IMR-90 (cell line): ENCODE results near the gene MGLL. TPM values are rescaled to one million over a fixed set of nuclear protein-coding genes. Genes with fewer than 3 reads are reported as not detected.

ENCODE experiments used
- ATAC-seq: fragments of 200-7000 bp; cut with Tn5 transposase; 2 replicates; pipeline ENCODE4 v1.9.1; 2020; ENCODE audit warnings: low read depth, mild to moderate bottlenecking, moderate library complexity
- BruUV-seq: library from RNA; stranded (reverse); fragments of 400-500 nt; replicated peaks from 2 replicates; lab custom pipeline; 2021; lab: Mats Ljungman, UMichigan
- CTCF ChIA-PET: fragments of 300-600 bp; formaldehyde crosslinking; extraction: SDS; loops from one replicate; lab custom pipeline; 2021; ENCODE audit warnings: antibody characterized with exemption; lab: Yijun Ruan, JAX
- POLR2A ChIA-PET: fragments of 300-600 bp; sonication (Branson Sonifier 250); formaldehyde crosslinking; loops from one replicate; lab custom pipeline; 2022; ENCODE audit warnings: antibody characterized with exemption; ENCODE audit not compliant: unreplicated experiment; lab: Charles Lee
- DNase-seq: peaks from one replicate; pipeline ENCODE4 v3.0.0; 2013
- H2AFZ ChIP-seq: replicated peaks from 2 replicates; pipeline ENCODE3; 2013; ENCODE audit warnings: low read length, mild to moderate bottlenecking; ENCODE audit not compliant: poor library complexity
- H2AK5ac ChIP-seq: 2 replicates; pipeline ENCODE4 v1.6.1; 2013; ENCODE audit warnings: low read depth, low read length, inconsistent platforms
- H2AK9ac ChIP-seq: replicated peaks from 2 replicates; pipeline ENCODE3; 2013; ENCODE audit warnings: mild to moderate bottlenecking, low read depth, low read length, moderate library complexity; ENCODE audit not compliant: poor library complexity
- H2BK120ac ChIP-seq: 2 replicates; pipeline ENCODE4 v1.6.1; 2013; ENCODE audit warnings: low read depth, low read length, inconsistent platforms
- H2BK15ac ChIP-seq: 3 replicates; pipeline ENCODE4 v1.6.1; 2013; ENCODE audit warnings: low read depth, low read length, inconsistent platforms
- H2BK20ac ChIP-seq: 2 replicates; pipeline ENCODE4 v1.6.1; 2013; ENCODE audit warnings: low read depth, mild to moderate bottlenecking, inconsistent platforms, low read length, moderate library complexity
- H2BK5ac ChIP-seq: 2 replicates; pipeline ENCODE4 v1.6.1; 2013; ENCODE audit warnings: mild to moderate bottlenecking, low read depth, low read length, inconsistent platforms; ENCODE audit not compliant: poor library complexity, severe bottlenecking
- H3K14ac ChIP-seq: replicated peaks from 2 replicates; pipeline ENCODE4 v1.6.1; 2013; ENCODE audit warnings: low read depth, low read length, inconsistent platforms
- H3K18ac ChIP-seq: 2 replicates; pipeline ENCODE4 v1.6.1; 2013; ENCODE audit warnings: low read depth, low read length, control low read depth
- H3K23ac ChIP-seq: 2 replicates; pipeline ENCODE4 v1.6.1; 2013; ENCODE audit warnings: low read depth, low read length, inconsistent platforms
- H3K27ac ChIP-seq: 2 replicates; pipeline ENCODE4 v1.5.1; 2013; ENCODE audit warnings: mild to moderate bottlenecking, control low read depth, low read length; ENCODE audit not compliant: insufficient read depth
- H3K27me3 ChIP-seq: 2 replicates; pipeline ENCODE4 v1.6.1; 2013; ENCODE audit warnings: low read length; ENCODE audit not compliant: control insufficient read depth, insufficient read depth
- H3K36me3 ChIP-seq: 2 replicates; pipeline ENCODE4 v1.6.1; 2013; ENCODE audit warnings: low read length, mixed read lengths; ENCODE audit not compliant: control insufficient read depth, insufficient read depth
- H3K4ac ChIP-seq: 2 replicates; pipeline ENCODE4 v1.6.1; 2013; ENCODE audit warnings: low read depth, low read length, inconsistent platforms
- H3K4me1 ChIP-seq: 2 replicates; pipeline ENCODE4 v1.6.1; 2013; ENCODE audit warnings: low read length, mixed read lengths; ENCODE audit not compliant: control insufficient read depth, insufficient read depth
- H3K4me2 ChIP-seq: 2 replicates; pipeline ENCODE4 v1.6.1; 2013; ENCODE audit warnings: low read depth, mild to moderate bottlenecking, control low read depth, low read length, moderate library complexity
- H3K4me3 ChIP-seq: 2 replicates; pipeline ENCODE4 v1.5.1; 2013; ENCODE audit warnings: low read depth, mild to moderate bottlenecking, control low read depth, low read length, moderate library complexity; ENCODE audit not compliant: insufficient read depth
- H3K56ac ChIP-seq: 2 replicates; pipeline ENCODE4 v1.6.1; 2013; ENCODE audit warnings: low read length, inconsistent platforms; ENCODE audit not compliant: insufficient read depth; ENCODE audit errors: extremely low read depth
- H3K79me1 ChIP-seq, 2 experiments: 2 replicates each; pipeline ENCODE4 v1.6.1; 2013; ENCODE audit warnings: low read length in 2 of 2, inconsistent platforms in 1 of 2, low read depth in 1 of 2
- H3K9ac ChIP-seq: 2 replicates; pipeline ENCODE4 v1.6.1; 2013; ENCODE audit warnings: low read depth, low read length, control low read depth
- H3K9me1 ChIP-seq: 2 replicates; pipeline ENCODE4 v1.6.1; 2013; ENCODE audit warnings: low read length, inconsistent platforms; ENCODE audit not compliant: insufficient read depth
- H3K9me3 ChIP-seq: 2 replicates; pipeline ENCODE4 v1.6.1; 2013; ENCODE audit warnings: low read length; ENCODE audit not compliant: control insufficient read depth, insufficient read depth
- H4K20me1 ChIP-seq: 2 replicates; pipeline ENCODE4 v1.6.1; 2013; ENCODE audit warnings: low read length, inconsistent platforms; ENCODE audit not compliant: insufficient read depth
- H4K5ac ChIP-seq: 2 replicates; pipeline ENCODE4 v1.6.1; 2013; ENCODE audit warnings: mild to moderate bottlenecking, low read depth, low read length, control low read depth
- H4K8ac ChIP-seq, 2 experiments: 2 replicates each; pipeline ENCODE4 v1.6.1; 2013; ENCODE audit warnings: low read depth in 2 of 2, low read length in 2 of 2, control low read depth in 1 of 2, inconsistent platforms in 1 of 2
- H4K91ac ChIP-seq: 2 replicates; pipeline ENCODE4 v1.6.1; 2013; ENCODE audit warnings: low read depth, low read length, inconsistent platforms; ENCODE audit not compliant: insufficient read depth
- FOS ChIP-seq: fragments of 150-350 bp; IDR thresholded peaks from 2 replicates; pipeline ENCODE4 v1.6.1; 2016; ENCODE audit warnings: low read depth, low read length
- WGBS, 2 experiments: methylation state at CpG; one replicate each; pipeline versions ENCODE4 v1.1.5 to v1.1.7; 2013; ENCODE audit warnings: missing lambda C conversion rate in 2 of 2; ENCODE audit not compliant: insufficient read length in 1 of 2; ENCODE audit errors: extremely low coverage in 2 of 2; 5-methylcytosine and 5-hydroxymethylcytosine counted together
- dilution Hi-C: fragments of 300-500 bp; cut with HindIII; formaldehyde crosslinking; loops from one replicate; pipeline ENCODE4 v1.14.3; 2018; ENCODE audit warnings: low sequenced_read_pairs; ENCODE audit not compliant: unreplicated experiment
- in situ Hi-C: fragments of 300-500 bp; cut with MboI; formaldehyde crosslinking; loops from 3 replicates; pipeline ENCODE4 v1.14.3; 2019; ENCODE audit warnings: low sequenced_read_pairs, inconsistent platforms, mixed read lengths
- intact Hi-C: fragments of 100-400 bp; cut with micrococcal nuclease; formaldehyde crosslinking; loops from 2 replicates; pipeline ENCODE4 v1.10.0; 2022
- polyA plus RNA-seq, 3 experiments: library from polyadenylated mRNA; depleted of rRNA; stranded (reverse); fragments of >200 nt; gene quantifications; 2 replicates each; pipeline ENCODE4 v1.2.3, GENCODE V29; 2012; ENCODE audit warnings: low replicate concordance in 1 of 3
- total RNA-seq: library from RNA; depleted of rRNA; stranded (reverse); fragments of >200 nt; gene quantifications from 2 replicates; pipeline ENCODE4 v1.2.3, GENCODE V29; 2012

Gene MGLL
- total and polyA plus RNA-seq, 2 of the 4 experiments (the other 2 are of a cell fraction): 23.7 to 60.6 TPM

DNA sequence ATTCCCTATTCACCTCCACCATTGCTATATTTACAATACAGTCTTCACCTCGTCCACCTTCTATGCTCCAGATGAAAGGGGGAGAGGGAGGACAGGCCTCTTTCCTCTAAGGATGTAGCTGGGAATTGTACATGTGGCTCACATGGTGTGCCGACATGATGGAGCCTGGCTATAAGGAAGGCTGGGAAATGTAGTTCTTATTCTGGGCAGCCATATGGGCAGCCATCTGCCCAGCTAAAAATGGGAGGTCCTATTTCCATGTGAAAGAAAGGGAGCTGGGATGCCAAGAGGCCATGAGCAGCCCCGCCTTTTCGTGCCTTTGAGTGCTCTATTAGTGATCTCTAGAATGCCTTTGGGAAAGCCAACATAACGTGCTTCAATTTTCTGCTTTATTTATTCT, 27.1 kb upstream of the MGLL start:
- no peaks in the 10 kb centered on the region for H3K9me1 ChIP-seq
- H2AFZ ChIP-seq: no peak overlapping the region
- H3K18ac ChIP-seq: no peak overlapping the region
- TF ChIP-seq FOS: no peak
- H3K4me1 ChIP-seq: no peaks in the 10 kb centered on the region
- H2AK5ac ChIP-seq: no peak overlapping the region
- in situ Hi-C loops (no loop called here), intact Hi-C loops (no loop called here), dilution Hi-C loops (no loop called here)
- ChIA-PET POLR2A (no interaction called here), CTCF (no interaction called here)
- H3K4me3 ChIP-seq: no peak overlapping the region
- no peaks in the 10 kb centered on the region for H3K36me3 ChIP-seq
- DNase-seq (no peak), ATAC-seq (no peak)
- no CpG with 5 or more reads among the region's 5 CpGs for WGBS, 2 experiments
- no peak overlapping the region for H3K14ac ChIP-seq
- no peak overlapping the region for H3K4me2 ChIP-seq
- H3K23ac ChIP-seq: no peak overlapping the region
- H4K5ac ChIP-seq: no peak overlapping the region
- no peak overlapping the region for H2BK120ac ChIP-seq
- H4K8ac ChIP-seq: no peak overlapping the region
- H4K20me1 ChIP-seq: no peaks in the 10 kb centered on the region
- H2AK9ac ChIP-seq: no peak overlapping the region
- H2BK20ac ChIP-seq: no peak overlapping the region
- no TSS peak for BruUV-seq
- H4K91ac ChIP-seq: no peak overlapping the region
- H2BK15ac ChIP-seq: no peak overlapping the region
- H2BK5ac ChIP-seq: no peak overlapping the region
- H3K9me3 ChIP-seq: no peaks in the 10 kb centered on the region
- H3K4ac ChIP-seq: no peak overlapping the region
- no peak overlapping the region for H3K9ac ChIP-seq
- no peak overlapping the region for H3K27ac ChIP-seq
- H3K79me1 ChIP-seq: no peaks in the 10 kb centered on the region
- no peak overlapping the region for H3K56ac ChIP-seq
- H3K27me3 ChIP-seq: peaks cover 43% of the 10 kb centered on the region
